ENCODE data around the gene RFTN1.

DNA sequence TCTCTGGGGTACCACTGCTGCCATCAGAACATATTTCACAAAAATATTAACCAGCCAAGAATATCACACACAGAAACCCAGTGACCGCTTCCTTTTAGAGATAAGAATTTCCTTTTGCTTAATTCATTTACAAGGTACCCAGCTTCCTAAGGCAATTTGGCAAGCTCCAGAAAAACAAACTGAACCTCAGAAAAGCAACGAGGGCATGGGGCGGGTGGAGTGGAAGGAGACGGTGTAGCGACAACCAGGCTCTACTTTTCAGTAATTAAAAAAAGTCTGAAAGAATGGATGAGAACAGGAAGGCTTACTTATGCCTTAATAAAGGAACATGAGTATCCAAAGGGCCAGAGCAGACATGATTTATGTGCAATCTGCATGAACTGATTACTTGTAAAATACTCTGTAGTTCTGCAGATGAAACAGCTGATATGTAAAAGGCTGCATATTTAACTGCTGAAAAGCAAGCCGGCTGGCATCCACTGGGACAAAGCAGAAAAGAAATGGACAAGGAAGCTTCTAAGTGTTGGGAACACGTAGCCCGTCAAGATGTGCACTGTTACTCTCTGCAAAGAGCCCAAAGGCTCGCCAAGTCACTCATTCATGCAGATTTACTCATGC lies 18.6 kb downstream of the RFTN1 start:
- no peak for TF ChIP-seq POLR2A (IDR thresholded peaks at IDR 0.05)
- TF ChIP-seq, protein P1, sequence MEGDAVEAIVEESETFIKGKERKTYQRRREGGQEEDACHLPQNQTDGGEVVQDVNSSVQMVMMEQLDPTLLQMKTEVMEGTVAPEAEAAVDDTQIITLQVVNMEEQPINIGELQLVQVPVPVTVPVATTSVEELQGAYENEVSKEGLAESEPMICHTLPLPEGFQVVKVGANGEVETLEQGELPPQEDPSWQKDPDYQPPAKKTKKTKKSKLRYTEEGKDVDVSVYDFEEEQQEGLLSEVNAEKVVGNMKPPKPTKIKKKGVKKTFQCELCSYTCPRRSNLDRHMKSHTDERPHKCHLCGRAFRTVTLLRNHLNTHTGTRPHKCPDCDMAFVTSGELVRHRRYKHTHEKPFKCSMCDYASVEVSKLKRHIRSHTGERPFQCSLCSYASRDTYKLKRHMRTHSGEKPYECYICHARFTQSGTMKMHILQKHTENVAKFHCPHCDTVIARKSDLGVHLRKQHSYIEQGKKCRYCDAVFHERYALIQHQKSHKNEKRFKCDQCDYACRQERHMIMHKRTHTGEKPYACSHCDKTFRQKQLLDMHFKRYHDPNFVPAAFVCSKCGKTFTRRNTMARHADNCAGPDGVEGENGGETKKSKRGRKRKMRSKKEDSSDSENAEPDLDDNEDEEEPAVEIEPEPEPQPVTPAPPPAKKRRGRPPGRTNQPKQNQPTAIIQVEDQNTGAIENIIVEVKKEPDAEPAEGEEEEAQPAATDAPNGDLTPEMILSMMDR (IDR thresholded peaks at IDR 0.05), result no peak
- TF ChIP-seq EP300 (IDR thresholded peaks at IDR 0.05), result no peak

Measured in tibial nerve (tissue), 4 donors.